DND-41 (cell line): ENCODE measurements around the gene SYNGR1.

ENCODE experiments used
- ATAC-seq: fragments of 200-7000 bp; cut with Tn5 transposase; 3 replicates; pipeline ENCODE4 v1.9.1; 2021; ENCODE audit warnings: low read depth; ENCODE audit not compliant: insufficient read depth
- DNase-seq: peaks from one replicate; pipeline ENCODE4 v3.0.0-alpha.2; 2020
- H2AFZ ChIP-seq: 2 replicates; pipeline ENCODE4 v1.6.0; 2012; ENCODE audit warnings: low read depth, low read length
- H3K27ac ChIP-seq: 2 replicates; pipeline ENCODE4 v1.5.1; 2012; ENCODE audit warnings: low read length, inconsistent platforms
- H3K27me3 ChIP-seq: fragments of 200-600 bp; sonication (generic); 2 replicates; pipeline ENCODE4 v1.6.0; 2012; ENCODE audit warnings: low read length, mild to moderate bottlenecking, inconsistent platforms; ENCODE audit not compliant: insufficient read depth, poor library complexity
- H3K36me3 ChIP-seq: 2 replicates; pipeline ENCODE4 v1.5.1; 2012; ENCODE audit warnings: low read length, inconsistent platforms; ENCODE audit not compliant: insufficient read depth
- H3K4me1 ChIP-seq: 2 replicates; pipeline ENCODE4 v1.5.1; 2012; ENCODE audit warnings: mild to moderate bottlenecking, low read length; ENCODE audit not compliant: insufficient read depth
- H3K4me2 ChIP-seq: 2 replicates; pipeline ENCODE4 v1.6.0; 2012; ENCODE audit warnings: mild to moderate bottlenecking, moderate library complexity, low read length, inconsistent platforms; ENCODE audit not compliant: insufficient read depth
- H3K4me3 ChIP-seq, 2 experiments: fragments of 200-600 bp in 1 of 2; shearing (Covaris generic) in 1 of 2; 2 replicates each; pipeline ENCODE4 v1.5.1; 2012 to 2016; ENCODE audit warnings: inconsistent platforms in 2 of 2, low read length in 2 of 2, mild to moderate bottlenecking in 2 of 2, low read depth in 1 of 2, moderate library complexity in 1 of 2
- H3K79me2 ChIP-seq: 2 replicates; pipeline ENCODE4 v1.6.0; 2012; ENCODE audit warnings: low read length, inconsistent platforms; ENCODE audit not compliant: insufficient read depth
- H3K9ac ChIP-seq: 2 replicates; pipeline ENCODE4 v1.6.0; 2012; ENCODE audit warnings: low read depth, mild to moderate bottlenecking, inconsistent platforms, low read length, moderate library complexity
- H3K9me3 ChIP-seq: 2 replicates; pipeline ENCODE4 v1.5.1; 2012; ENCODE audit warnings: low read length, moderate library complexity, mild to moderate bottlenecking, inconsistent platforms; ENCODE audit not compliant: insufficient read depth, severe bottlenecking
- H4K20me1 ChIP-seq: 2 replicates; pipeline ENCODE4 v1.6.0; 2012; ENCODE audit warnings: low read length; ENCODE audit not compliant: insufficient read depth
- EZH2 ChIP-seq: IDR thresholded peaks from 3 replicates; pipeline ENCODE4 v1.6.1; 2012; ENCODE audit warnings: borderline replicate concordance, low read depth, mild to moderate bottlenecking, moderate library complexity, low read length, inconsistent platforms; ENCODE audit not compliant: severe bottlenecking
- TF ChIP-seq, protein P1 (sequence below): IDR thresholded peaks from 2 replicates; pipeline ENCODE4 v1.5.1; 2012; ENCODE audit warnings: borderline replicate concordance, low read length, moderate library complexity, mild to moderate bottlenecking; ENCODE audit not compliant: poor library complexity, severe bottlenecking; ENCODE audit errors: extremely low read depth

The SYNGR1 gene

GRCh38 chr22:39315389-39315788, 34.4 kb upstream of the SYNGR1 start:
- H4K20me1 ChIP-seq = peaks cover 85% of the 10 kb centered on the region
- ATAC-seq = no peak
- no peaks in the 10 kb centered on the region for H3K9me3 ChIP-seq
- peak overlapping the region; percentile 79; the same call in 1 of the 2 replicates for H3K9ac ChIP-seq
- H3K27me3 ChIP-seq = no peaks in the 10 kb centered on the region
- peak overlapping the region; percentile 69 for H3K4me2 ChIP-seq
- H3K27ac ChIP-seq = no peak overlapping the region; the same call in 1 of the 2 replicates
- peaks cover 45% of the 10 kb centered on the region for H3K4me1 ChIP-seq
- H3K36me3 ChIP-seq = peaks cover 78% of the 10 kb centered on the region
- H2AFZ ChIP-seq = no peak overlapping the region
- H3K4me3 ChIP-seq = peak overlapping the region in 1 of 2 experiments; percentile 44; a peak in 1 of 4 replicates
- DNase-seq = no peak
- TF ChIP-seq EZH2 = no peak
- TF ChIP-seq, protein P1, sequence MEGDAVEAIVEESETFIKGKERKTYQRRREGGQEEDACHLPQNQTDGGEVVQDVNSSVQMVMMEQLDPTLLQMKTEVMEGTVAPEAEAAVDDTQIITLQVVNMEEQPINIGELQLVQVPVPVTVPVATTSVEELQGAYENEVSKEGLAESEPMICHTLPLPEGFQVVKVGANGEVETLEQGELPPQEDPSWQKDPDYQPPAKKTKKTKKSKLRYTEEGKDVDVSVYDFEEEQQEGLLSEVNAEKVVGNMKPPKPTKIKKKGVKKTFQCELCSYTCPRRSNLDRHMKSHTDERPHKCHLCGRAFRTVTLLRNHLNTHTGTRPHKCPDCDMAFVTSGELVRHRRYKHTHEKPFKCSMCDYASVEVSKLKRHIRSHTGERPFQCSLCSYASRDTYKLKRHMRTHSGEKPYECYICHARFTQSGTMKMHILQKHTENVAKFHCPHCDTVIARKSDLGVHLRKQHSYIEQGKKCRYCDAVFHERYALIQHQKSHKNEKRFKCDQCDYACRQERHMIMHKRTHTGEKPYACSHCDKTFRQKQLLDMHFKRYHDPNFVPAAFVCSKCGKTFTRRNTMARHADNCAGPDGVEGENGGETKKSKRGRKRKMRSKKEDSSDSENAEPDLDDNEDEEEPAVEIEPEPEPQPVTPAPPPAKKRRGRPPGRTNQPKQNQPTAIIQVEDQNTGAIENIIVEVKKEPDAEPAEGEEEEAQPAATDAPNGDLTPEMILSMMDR = no peak
- peaks cover 55% of the 10 kb centered on the region for H3K79me2 ChIP-seq

DNA sequence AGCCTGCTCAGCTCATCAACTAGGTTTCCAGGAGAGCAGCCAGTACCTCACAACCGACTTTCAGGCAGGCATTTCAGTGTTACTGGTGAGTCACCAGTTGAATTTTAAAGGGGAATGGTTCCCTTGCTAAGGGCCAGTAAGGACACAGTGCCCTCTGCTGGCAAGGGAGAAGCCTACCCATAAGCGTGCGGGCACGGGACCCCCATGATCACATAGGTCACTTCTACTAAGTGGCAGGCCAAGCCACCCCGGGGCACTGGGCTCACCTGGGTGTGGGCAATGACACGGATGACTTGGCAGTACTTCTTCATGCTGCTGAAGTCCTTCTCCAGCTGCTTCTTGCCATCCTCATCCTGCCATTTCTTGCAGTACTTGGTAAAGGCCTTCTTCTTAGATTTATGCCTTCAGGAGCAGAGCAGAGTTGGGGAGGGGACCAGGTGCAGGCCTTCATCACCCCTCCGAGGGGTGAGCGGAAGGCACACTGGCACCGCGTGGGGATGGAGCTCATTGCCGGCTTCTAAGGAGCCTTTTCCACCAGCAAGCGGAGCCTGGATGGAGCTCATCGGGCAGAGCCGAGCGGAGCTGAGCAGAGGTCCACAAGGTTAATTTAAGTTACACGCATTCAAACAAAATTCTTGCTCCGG, 33.2 kb upstream of the SYNGR1 start:
- no peaks in the 10 kb centered on the region for H3K9me3 ChIP-seq
- peak overlapping the region; percentile 69 for H3K4me2 ChIP-seq
- ATAC-seq = peak; percentile 42
- DNase-seq = peak; percentile 75
- H3K36me3 ChIP-seq = peaks cover 77% of the 10 kb centered on the region
- no peaks in the 10 kb centered on the region for H3K27me3 ChIP-seq
- H3K9ac ChIP-seq = peak overlapping the region; percentile 79
- peaks cover 52% of the 10 kb centered on the region for H3K4me1 ChIP-seq
- H4K20me1 ChIP-seq = peaks cover 75% of the 10 kb centered on the region
- peak overlapping the region; percentile 77 for H3K27ac ChIP-seq
- H3K4me3 ChIP-seq = peak overlapping the region in 1 of 2 experiments; percentile 44; a peak in 1 of 4 replicates
- H2AFZ ChIP-seq = no peak overlapping the region
- peaks cover 55% of the 10 kb centered on the region for H3K79me2 ChIP-seq
- no peak for TF ChIP-seq EZH2
- TF ChIP-seq, protein P1 = peak; percentile 88

GRCh38 chr22:39317084-39317774, 32.6 kb upstream of the SYNGR1 start:
- ATAC-seq (no peak), DNase-seq (no peak)
- no peaks in the 10 kb centered on the region for H3K9me3 ChIP-seq
- peak overlapping the region; percentile 79 for H3K9ac ChIP-seq
- H3K27ac ChIP-seq = no peak overlapping the region
- H3K4me2 ChIP-seq = peak overlapping the region; percentile 69
- no peaks in the 10 kb centered on the region for H3K27me3 ChIP-seq
- H3K79me2 ChIP-seq = peaks cover 55% of the 10 kb centered on the region
- peak overlapping the region in 1 of 2 experiments; percentile 74; a peak in 3 of 4 replicates for H3K4me3 ChIP-seq
- TF ChIP-seq, protein P1 = no peak
- no peak for TF ChIP-seq EZH2
- peaks cover 52% of the 10 kb centered on the region for H3K4me1 ChIP-seq
- H4K20me1 ChIP-seq = peaks cover 68% of the 10 kb centered on the region
- peaks cover 70% of the 10 kb centered on the region for H3K36me3 ChIP-seq
- no peak overlapping the region for H2AFZ ChIP-seq
